BE2C (cell line): Measurements from ENCODE around the gene CPO. TPM values are rescaled to one million over a fixed set of nuclear protein-coding genes. Genes with fewer than 3 reads are reported as not detected.

ENCODE experiments used
- DNase-seq: peaks from one replicate; pipeline ENCODE4 v3.0.0-alpha.2; 2020
- H3K27me3 ChIP-seq: fragments of 250-450 bp; sonication (Bioruptor Pico); 2 replicates; pipeline ENCODE4 v1.5.1; 2020; ENCODE audit warnings: mild to moderate bottlenecking
- H3K36me3 ChIP-seq: fragments of 250-450 bp; sonication (Bioruptor Pico); 2 replicates; pipeline ENCODE4 v1.5.1; 2020; ENCODE audit warnings: mild to moderate bottlenecking
- H3K4me1 ChIP-seq: fragments of 250-450 bp; sonication (Bioruptor Pico); 2 replicates; pipeline ENCODE4 v1.5.1; 2020
- H3K4me3 ChIP-seq: 2 replicates; pipeline ENCODE4 v1.5.1; 2011; ENCODE audit warnings: low read depth, low read length
- H3K9me3 ChIP-seq: fragments of 250-450 bp; sonication (Bioruptor Pico); 2 replicates; pipeline ENCODE4 v1.5.1; 2020
- CTCF ChIP-seq: IDR thresholded peaks from 2 replicates; pipeline ENCODE4 v1.5.1; 2012; ENCODE audit warnings: mild to moderate bottlenecking, low read depth, low read length
- polyA plus RNA-seq: library from polyadenylated mRNA; unstranded; fragments of >200 nt; gene quantifications from one replicate; pipeline ENCODE4 v1.2.1, GENCODE V29; 2012; ENCODE audit warnings: low read depth, missing spikeins; ENCODE audit not compliant: insufficient read length, insufficient read depth

CPO gene
- polyA plus RNA-seq = 0.97 TPM

GRCh38 chr2:206939340-206939739 lies at the start of gene CPO:
CPO (plus strand) TSS chr2:206939518; CDS start chr2:206939600, 82 bp downstream.
- Histone ChIP-seq H3K27me3 (no peaks in the 10 kb centered on the region), H3K9me3 (no peaks in the 10 kb centered on the region), H3K4me1 (no peaks in the 10 kb centered on the region), H3K36me3 (no peaks in the 10 kb centered on the region), H3K4me3 (no peak within 1 kb of the TSS)
- TF ChIP-seq CTCF = no peak
- no peak for DNase-seq

- H3K27me3 ChIP-seq = no peaks in the 10 kb centered on the region
- no peaks in the 10 kb centered on the region for H3K36me3 ChIP-seq
- no peak for TF ChIP-seq CTCF
- no peak for DNase-seq
- peaks cover 2% of the 10 kb centered on the region; the same call in 1 of the 2 replicates for H3K4me1 ChIP-seq
- no peaks in the 10 kb centered on the region for H3K9me3 ChIP-seq
- no peak overlapping the region for H3K4me3 ChIP-seq
Observed at GRCh38 chr2:206890179-206890578, 49.1 kb upstream of the CPO start.

GRCh38 chr2:206890926-206891325 lies 48.4 kb upstream of the CPO start:
- DNase-seq = no peak
- no peak for TF ChIP-seq CTCF
- Histone ChIP-seq H3K9me3 (no peaks in the 10 kb centered on the region), H3K4me1 (peaks cover 2% of the 10 kb centered on the region; the same call in 1 of the 2 replicates), H3K27me3 (no peaks in the 10 kb centered on the region), H3K36me3 (no peaks in the 10 kb centered on the region), H3K4me3 (no peak overlapping the region)

- TF ChIP-seq CTCF = no peak
- no peaks in the 10 kb centered on the region for H3K4me1 ChIP-seq
- no peak for DNase-seq
- H3K27me3 ChIP-seq = no peaks in the 10 kb centered on the region
- no peak overlapping the region for H3K4me3 ChIP-seq
- no peaks in the 10 kb centered on the region for H3K9me3 ChIP-seq
- no peaks in the 10 kb centered on the region for H3K36me3 ChIP-seq
Observed at GRCh38 chr2:206915121-206915520, 24.2 kb upstream of the CPO start.

GRCh38 chr2:206918263-206918662 lies 21.1 kb upstream of the CPO start:
- no peaks in the 10 kb centered on the region for H3K9me3 ChIP-seq
- no peak for TF ChIP-seq CTCF

GRCh38 chr2:206920310-206920709 lies 19.0 kb upstream of the CPO start:
- no peak overlapping the region for H3K4me3 ChIP-seq
- no peaks in the 10 kb centered on the region for H3K27me3 ChIP-seq
- no peaks in the 10 kb centered on the region for H3K9me3 ChIP-seq
- H3K36me3 ChIP-seq = no peaks in the 10 kb centered on the region
- DNase-seq = no peak
- no peak for TF ChIP-seq CTCF
- no peaks in the 10 kb centered on the region for H3K4me1 ChIP-seq

More at GRCh38 chr2:206918263-206918662, 21.1 kb upstream of the CPO start:
- no peaks in the 10 kb centered on the region for H3K27me3 ChIP-seq
- no peak for DNase-seq
- no peaks in the 10 kb centered on the region for H3K4me1 ChIP-seq
- H3K36me3 ChIP-seq = no peaks in the 10 kb centered on the region
- no peak overlapping the region for H3K4me3 ChIP-seq
